Common myeloid progenitor, CD34-positive (primary cell): ENCODE data around the gene LRRC8C.

Experiments used
- CTCF ChIA-PET: fragments of 350-600 bp; sonication (Branson Sonifier 250); formaldehyde crosslinking; loops from one replicate; lab custom pipeline; 2021; ENCODE audit warnings: antibody characterized with exemption; lab: Charles Lee
- POLR2A ChIA-PET: fragments of 350-600 bp; sonication (Branson Sonifier 250); formaldehyde crosslinking; loops from one replicate; lab custom pipeline; 2021; ENCODE audit warnings: antibody characterized with exemption; lab: Charles Lee
- DNase-seq, 3 donors: peaks; one replicate each; pipeline versions ENCODE4 v3.0.0 to v3.0.0-alpha.2; 2013
- H3K27ac ChIP-seq, 2 experiments: 1 replicate in 1 of 2; 2 replicates in 1 of 2; pipeline ENCODE4 v1.7.0; 2013; ENCODE audit warnings: inconsistent platforms in 2 of 2, low read length in 2 of 2, mild to moderate bottlenecking in 2 of 2, low read depth in 1 of 2, moderate library complexity in 1 of 2; ENCODE audit not compliant: severe bottlenecking in 2 of 2, insufficient read depth in 1 of 2, poor library complexity in 1 of 2
- H3K27me3 ChIP-seq, 5 experiments: replicated peaks in 2 of 5; 1 replicate in 3 of 5; 2 replicates in 2 of 5; pipeline versions ENCODE4 v1.6.1 to v1.7.0; 2013; ENCODE audit warnings: low read length in 4 of 5, mild to moderate bottlenecking in 2 of 5, moderate library complexity in 2 of 5, inconsistent platforms in 1 of 5; ENCODE audit not compliant: insufficient read depth in 5 of 5, control insufficient read depth in 4 of 5
- H3K36me3 ChIP-seq, 4 experiments: 1 replicate in 2 of 4; 2 replicates in 2 of 4; pipeline versions ENCODE4 v1.6.1 to v1.7.0; 2013; ENCODE audit warnings: low read length in 3 of 4, control low read depth in 1 of 4, mild to moderate bottlenecking in 1 of 4; ENCODE audit not compliant: control insufficient read depth in 4 of 4, insufficient read depth in 4 of 4
- H3K4me1 ChIP-seq, 4 experiments: 1 replicate in 3 of 4; 2 replicates in 1 of 4; pipeline versions ENCODE4 v1.6.1 to v1.7.1; 2013; ENCODE audit warnings: low read length in 3 of 4, mild to moderate bottlenecking in 3 of 4, control low read depth in 1 of 4, inconsistent platforms in 1 of 4, moderate library complexity in 1 of 4; ENCODE audit not compliant: control insufficient read depth in 4 of 4, insufficient read depth in 4 of 4; ENCODE audit errors: control extremely low read depth in 1 of 4
- H3K4me3 ChIP-seq, 7 experiments: 1 replicate in 4 of 7; 2 replicates in 3 of 7; pipeline versions ENCODE4 v1.5.1 to v1.7.0; 2013; ENCODE audit warnings: mild to moderate bottlenecking in 7 of 7, low read length in 6 of 7, moderate library complexity in 6 of 7, inconsistent platforms in 2 of 7, low read depth in 2 of 7, control low read depth in 1 of 7; ENCODE audit not compliant: insufficient read depth in 4 of 7, control insufficient read depth in 1 of 7; ENCODE audit errors: extremely low read depth in 1 of 7
- H3K9me3 ChIP-seq, 5 experiments: 1 replicate in 4 of 5; 2 replicates in 1 of 5; pipeline versions ENCODE4 v1.6.1 to v1.7.1; 2013; ENCODE audit warnings: low read length in 4 of 5, mild to moderate bottlenecking in 2 of 5, inconsistent platforms in 1 of 5, low read depth in 1 of 5, moderate library complexity in 1 of 5; ENCODE audit not compliant: control insufficient read depth in 4 of 5, insufficient read depth in 2 of 5; ENCODE audit errors: control extremely low read depth in 1 of 5
- whole genome bisulfite sequencing: methylation state at CpG from one replicate; pipeline ENCODE4 v1.1.5; 2013; ENCODE audit not compliant: insufficient coverage; 5-methylcytosine and 5-hydroxymethylcytosine counted together

The LRRC8C gene

DNA sequence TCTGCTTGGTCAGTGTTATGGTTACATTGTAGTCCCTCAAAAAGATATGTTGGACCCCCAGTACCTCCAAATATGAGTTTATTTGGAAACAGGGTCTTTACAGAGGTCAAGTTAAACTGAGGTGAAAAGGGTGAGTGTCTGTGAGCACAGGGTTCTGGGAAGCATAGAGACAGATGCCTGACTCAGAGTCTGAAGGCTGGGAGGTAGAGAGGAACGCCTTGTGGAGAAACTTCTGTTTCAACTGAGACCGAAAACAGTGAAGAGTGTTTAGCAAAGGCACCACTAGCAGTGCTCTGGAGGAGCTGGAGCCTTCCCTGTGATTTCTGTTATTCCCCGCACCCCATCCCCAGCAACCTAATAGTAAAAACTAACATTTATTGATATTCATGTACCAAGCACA is 122.7 kb downstream of the LRRC8C start:
- no peak for DNase-seq
- no peaks in the 10 kb centered on the region for H3K36me3 ChIP-seq
- peaks cover 14 to 67% (median 23%) of the 10 kb centered on the region in 4 experiments for H3K4me1 ChIP-seq
- H3K4me3 ChIP-seq: no peak overlapping the region
- H3K27me3 ChIP-seq: no peaks in the 10 kb centered on the region
- WGBS: 90% methylated on average over 3 of the region's 3 CpGs
- ChIA-PET POLR2A (no interaction called here), CTCF (no interaction called here)
- no peaks in the 10 kb centered on the region for H3K9me3 ChIP-seq
- no peak overlapping the region for H3K27ac ChIP-seq

DNA sequence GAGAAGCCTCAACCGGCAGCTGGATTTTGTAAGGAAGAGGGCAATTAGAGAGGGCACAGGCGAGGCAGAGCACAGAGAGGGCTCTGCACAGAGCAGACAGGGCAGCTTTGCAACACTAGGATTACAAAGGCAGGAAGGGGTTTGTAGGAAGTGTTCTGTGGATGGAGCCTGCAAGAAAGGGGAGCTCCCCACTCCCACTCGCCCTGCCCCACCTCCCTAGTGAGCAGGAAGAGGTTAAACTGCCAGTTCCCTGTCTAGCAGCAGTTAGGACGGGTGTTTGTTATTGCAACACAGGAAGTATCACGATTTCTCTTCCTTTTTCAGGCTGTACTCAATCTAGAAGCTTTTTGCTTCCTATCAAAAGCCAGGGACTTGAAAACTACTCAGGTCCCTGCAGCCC is 124.6 kb downstream of the LRRC8C start:
- no peaks in the 10 kb centered on the region for H3K9me3 ChIP-seq
- H3K4me1 ChIP-seq: peaks cover 14 to 82% (median 30%) of the 10 kb centered on the region in 4 experiments
- WGBS: 4% methylated on average over 4 of the region's 5 CpGs
- H3K36me3 ChIP-seq: no peaks in the 10 kb centered on the region
- CTCF ChIA-PET: interaction anchor here (0.6 to 3.5 kb wide), 7 partner anchors 36 to 759 kb away, joined by 3 to 31 read pairs (median 4); partner anchors contain the start of gene LRRC8C
- peak overlapping the region in 5 of 7 experiments; percentile 8 to 63 (median 52) for H3K4me3 ChIP-seq
- POLR2A ChIA-PET: interaction anchor here (0.6 kb wide), 1 partner anchor 191 kb away, joined by 3 read pairs; no protein-coding TSS in a partner anchor
- no peak overlapping the region for H3K27ac ChIP-seq
- DNase-seq: peak; percentile 57 to 90 (median 82)
- no peaks in the 10 kb centered on the region for H3K27me3 ChIP-seq

DNA sequence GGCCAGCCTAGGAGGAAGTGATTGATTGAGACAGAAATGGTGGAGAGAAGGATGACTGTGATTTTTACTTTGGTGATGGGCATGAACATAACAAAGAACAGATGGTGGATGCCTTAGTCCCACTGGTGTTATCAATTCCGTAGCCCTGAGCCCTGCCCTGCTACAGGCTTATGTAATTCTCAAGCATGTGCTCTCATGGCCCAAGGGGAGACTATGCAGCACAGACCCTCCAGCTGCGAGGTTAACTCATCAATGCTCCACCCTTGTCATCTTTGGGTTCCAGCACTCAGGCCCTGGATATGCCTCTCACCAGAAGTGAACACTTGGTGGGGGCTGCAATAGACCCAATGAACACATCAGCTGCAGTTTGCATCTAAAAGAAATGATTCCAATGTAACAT is 125.2 kb downstream of the LRRC8C start:
- DNase-seq: peak in 1 of 3 donors; percentile 14
- Histone ChIP-seq H3K27ac (no peak overlapping the region), H3K36me3 (no peaks in the 10 kb centered on the region), H3K9me3 (no peaks in the 10 kb centered on the region), H3K27me3 (no peaks in the 10 kb centered on the region), H3K4me3 (peak overlapping the region in 3 of 7 experiments; percentile 8 to 63 (median 52)), H3K4me1 (peaks cover 14 to 87% (median 32%) of the 10 kb centered on the region in 4 experiments)
- ChIA-PET CTCF (interaction anchor here (1.3 to 3.5 kb wide), 5 partner anchors 23 to 142 kb away, joined by 3 to 31 read pairs (median 5); partner anchors contain the start of gene LRRC8C), POLR2A (interaction anchor here (0.6 kb wide), 1 partner anchor 191 kb away, joined by 3 read pairs; no protein-coding TSS in a partner anchor)
- 77% methylated on average over 2 of the region's 2 CpGs for WGBS

DNA sequence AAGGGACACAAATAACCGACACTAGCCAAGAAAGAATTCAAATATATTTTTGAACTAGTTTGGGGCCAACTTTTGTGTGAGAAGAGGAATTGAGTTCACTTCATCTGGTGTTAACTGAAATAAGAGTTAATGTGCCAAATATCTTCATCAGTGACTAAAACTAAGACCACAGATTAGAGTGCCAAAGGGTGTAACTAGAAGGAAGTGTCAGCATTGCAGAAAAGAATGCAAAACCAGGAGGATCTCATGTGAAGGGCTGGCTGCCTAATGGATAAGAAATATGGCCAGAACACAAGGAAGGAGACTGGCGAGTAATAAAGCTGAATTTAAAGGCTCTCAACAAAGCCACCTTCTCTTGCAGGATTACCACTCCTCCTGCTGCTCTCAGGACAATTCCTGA is 126.1 kb downstream of the LRRC8C start:
- peak in 1 of 3 donors; percentile 17 for DNase-seq
- Histone ChIP-seq H3K27ac (no peak overlapping the region), H3K4me1 (peaks cover 17 to 87% (median 35%) of the 10 kb centered on the region in 4 experiments), H3K9me3 (no peaks in the 10 kb centered on the region), H3K27me3 (no peaks in the 10 kb centered on the region), H3K36me3 (no peaks in the 10 kb centered on the region), H3K4me3 (no peak overlapping the region)
- ChIA-PET CTCF (interaction anchor here (0.6 to 3.5 kb wide), 8 partner anchors 22 to 219 kb away, joined by 3 to 31 read pairs (median 3); partner anchors contain the start of gene LRRC8C), POLR2A (no interaction called here)
- whole genome bisulfite sequencing: no CpG with 5 or more reads among the region's 2 CpGs

DNA sequence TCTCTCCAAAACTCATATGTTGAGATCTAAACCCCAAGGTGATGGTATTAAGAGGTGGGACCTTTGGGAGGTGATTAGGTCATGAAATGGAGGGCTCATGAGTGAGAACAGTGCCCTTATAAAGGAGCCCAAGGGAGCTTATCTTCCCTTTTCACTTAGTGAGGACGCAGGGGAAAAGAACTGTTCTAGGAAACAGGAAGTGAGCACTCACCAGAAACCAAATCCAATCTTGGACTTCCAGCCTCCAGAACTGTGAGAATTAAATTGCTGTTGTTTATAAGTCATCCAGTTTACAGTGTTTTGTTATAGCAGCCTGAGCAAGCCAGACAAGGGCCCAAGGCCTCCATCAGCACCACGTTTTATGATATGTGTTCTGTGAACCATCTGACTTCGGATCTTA is 127.6 kb downstream of the LRRC8C start:
- peaks cover 17 to 74% (median 35%) of the 10 kb centered on the region in 4 experiments for H3K4me1 ChIP-seq
- H3K36me3 ChIP-seq: no peaks in the 10 kb centered on the region
- ChIA-PET POLR2A (no interaction called here), CTCF (interaction anchor here (1.1 to 8.9 kb wide), 4 partner anchors 42 to 777 kb away, joined by 3 to 135 read pairs (median 21); partner anchors contain the start of gene LRRC8C)
- peak in 2 of 3 donors; percentile 12 to 23 for DNase-seq
- WGBS: 100% methylated on average over 2 of the region's 3 CpGs
- no peaks in the 10 kb centered on the region for H3K9me3 ChIP-seq
- H3K4me3 ChIP-seq: no peak overlapping the region
- H3K27ac ChIP-seq: no peak overlapping the region
- H3K27me3 ChIP-seq: no peaks in the 10 kb centered on the region

DNA sequence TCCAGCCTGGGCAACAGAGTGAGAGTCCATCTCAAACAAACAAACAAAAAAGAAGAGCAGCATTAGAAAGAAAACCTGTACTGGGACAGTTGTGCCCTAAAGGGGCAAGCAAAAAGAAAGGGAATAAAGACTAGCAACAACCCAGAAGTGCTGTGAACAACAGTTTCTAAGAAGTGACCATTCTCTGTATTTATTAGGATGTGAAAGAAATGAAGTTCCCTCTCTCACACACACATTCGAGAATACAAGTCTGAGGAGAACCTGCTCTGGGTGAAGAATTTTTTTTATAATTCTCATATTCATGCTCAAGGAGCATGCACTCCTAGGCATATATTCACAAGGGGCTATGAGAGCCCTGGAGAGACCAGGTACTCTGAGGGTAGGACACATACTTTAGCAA is 128.4 kb downstream of the LRRC8C start:
- Histone ChIP-seq H3K27me3 (no peaks in the 10 kb centered on the region), H3K4me1 (peaks cover 17 to 65% (median 35%) of the 10 kb centered on the region in 4 experiments), H3K36me3 (no peaks in the 10 kb centered on the region), H3K4me3 (no peak overlapping the region), H3K27ac (no peak overlapping the region), H3K9me3 (no peaks in the 10 kb centered on the region)
- DNase-seq: no peak
- ChIA-PET CTCF (interaction anchor here (0.5 to 8.9 kb wide), 8 partner anchors 8 to 328 kb away, joined by 3 to 135 read pairs (median 16); partner anchors contain the start of gene LRRC8C), POLR2A (interaction anchor here (0.7 kb wide), 1 partner anchor 92 kb away, joined by 3 read pairs; no protein-coding TSS in a partner anchor)
- no CpG with 5 or more reads among the region's 1 CpG for WGBS

DNA sequence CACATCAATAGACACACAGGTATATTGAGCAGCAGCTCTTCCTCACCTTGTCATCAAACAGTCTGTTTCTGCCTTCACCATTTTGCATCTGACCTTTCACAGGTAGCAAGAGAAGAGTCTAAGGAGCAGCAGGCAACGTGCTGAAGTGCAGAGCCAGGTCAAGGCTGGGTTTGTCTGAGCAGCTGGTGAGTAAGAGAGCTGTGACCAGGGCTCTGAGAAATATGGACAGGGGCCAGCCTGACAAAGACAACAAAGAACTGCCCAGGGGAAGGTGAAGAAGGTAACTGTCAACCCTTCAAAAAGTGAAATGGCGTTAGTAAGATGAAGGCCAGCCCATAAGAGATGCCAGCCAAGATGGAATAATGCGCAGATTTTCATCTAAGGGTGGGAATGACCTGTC is 129.0 kb downstream of the LRRC8C start:
- Histone ChIP-seq H3K27ac (no peak overlapping the region), H3K36me3 (no peaks in the 10 kb centered on the region), H3K9me3 (no peaks in the 10 kb centered on the region), H3K4me3 (no peak overlapping the region), H3K4me1 (peaks cover 17 to 60% (median 34%) of the 10 kb centered on the region in 4 experiments), H3K27me3 (no peaks in the 10 kb centered on the region)
- no peak for DNase-seq
- POLR2A ChIA-PET: interaction anchor here (0.7 to 2.4 kb wide), 3 partner anchors 93 to 158 kb away, joined by 3 to 13 read pairs (median 4); partner anchors contain the start of gene LRRC8C
- CTCF ChIA-PET: interaction anchor here (0.5 to 8.9 kb wide), 18 partner anchors 9 to 329 kb away, joined by 3 to 135 read pairs (median 8); partner anchors contain the start of gene LRRC8C
- WGBS: 100% methylated on average over 2 of the region's 3 CpGs
